Breast epithelium (tissue), 4 donors: ENCODE measurements around the gene ARID5B. TPM values are rescaled to one million over a fixed set of nuclear protein-coding genes. Genes with fewer than 3 reads are reported as not detected.

Source experiments
- DNase-seq, 2 donors: peaks; one replicate each; pipeline ENCODE4 v3.0.0-alpha.2; 2019; ENCODE audit warnings: low spot score in 2 of 2
- H3K27ac ChIP-seq, 2 donors: fragments of 200-600 bp; sonication (generic) in 1 of 2; one replicate each; pipeline ENCODE4 v1.5.1; 2016 to 2019; ENCODE audit warnings: mild to moderate bottlenecking in 1 of 2
- H3K27me3 ChIP-seq, 2 donors: fragments of 200-600 bp; sonication (generic) in 1 of 2; one replicate each; pipeline versions ENCODE4 v1.5.1 to v1.6.0; 2017 to 2019; ENCODE audit warnings: control low read depth in 1 of 2, mild to moderate bottlenecking in 1 of 2
- H3K36me3 ChIP-seq: fragments of 200-600 bp; one replicate; pipeline ENCODE4 v1.5.1; 2019
- H3K4me1 ChIP-seq, 2 donors: fragments of 200-600 bp; sonication (generic); one replicate each; pipeline ENCODE4 v1.5.1; 2016 to 2019; ENCODE audit warnings: control low read depth in 1 of 2
- H3K4me3 ChIP-seq, 3 donors: fragments of 200-600 bp; sonication (generic); 1 replicate in 2 of 3; 2 replicates in 1 of 3; pipeline ENCODE4 v1.5.1; 2016 to 2019; ENCODE audit warnings: mild to moderate bottlenecking in 3 of 3, moderate library complexity in 2 of 3
- H3K9me3 ChIP-seq, 2 donors: fragments of 200-600 bp; sonication (generic) in 1 of 2; one replicate each; pipeline ENCODE4 v1.5.1; 2016 to 2019; ENCODE audit warnings: control low read depth in 1 of 2
- POLR2A ChIP-seq: fragments of 450-650 bp; IDR thresholded peaks from one replicate; pipeline ENCODE4 v1.6.1; 2016; ENCODE audit warnings: antibody characterized with exemption, mild to moderate bottlenecking, moderate library complexity
- POLR2AphosphoS5 ChIP-seq, 3 donors: sonication (generic); formaldehyde crosslinking; IDR thresholded peaks; one replicate each; pipeline ENCODE4 v1.6.1; 2017; ENCODE audit warnings: antibody characterized with exemption in 3 of 3
- intact Hi-C: fragments of 100-400 bp; cut with DNase I; formaldehyde crosslinking; loops from one replicate; pipeline ENCODE4 v1.15.1; 2023; ENCODE audit warnings: low total_unique reads
- total RNA-seq, 3 donors: library from RNA; depleted of rRNA; stranded (reverse); fragments of >200 nt; gene quantifications; one replicate each; pipeline ENCODE4 v1.1.0, GENCODE V29; 2016
- TF ChIP-seq, protein P1 (sequence below), 3 donors: fragments of 450-650 bp; IDR thresholded peaks; one replicate each; pipeline ENCODE4 v1.5.1; 2016 to 2017; ENCODE audit warnings: antibody characterized with exemption in 3 of 3, mild to moderate bottlenecking in 3 of 3, moderate library complexity in 3 of 3

ARID5B gene
- total RNA-seq, 3 donors from 2014 or later: 89.5 to 166 (median 125) TPM

DNA sequence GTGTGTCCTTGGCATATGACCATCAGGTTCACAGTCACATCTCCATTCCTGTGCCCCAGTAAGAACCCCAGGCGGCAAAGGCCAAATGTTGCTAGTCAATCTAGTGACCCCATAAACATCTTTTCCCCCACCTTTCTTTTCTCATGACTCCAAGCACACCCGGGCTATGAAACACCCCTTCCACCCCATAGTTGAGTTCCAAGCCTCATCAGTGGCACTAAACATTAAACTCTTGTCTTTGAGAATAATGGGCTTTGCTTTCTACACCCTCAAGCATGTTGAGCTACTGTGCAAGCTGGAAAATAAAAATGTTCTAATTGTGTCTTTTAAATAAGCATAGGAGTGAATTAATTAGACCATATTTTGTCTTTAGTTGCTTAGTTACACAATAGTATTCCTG lies 9.4 kb downstream of the ARID5B start:
- Histone ChIP-seq H3K9me3 (no peaks in the 10 kb centered on the region), H3K4me1 (no peaks in the 10 kb centered on the region), H3K27me3 (no peaks in the 10 kb centered on the region), H3K36me3 (no peaks in the 10 kb centered on the region), H3K4me3 (no peak overlapping the region), H3K27ac (no peak overlapping the region)
- TF ChIP-seq, protein P1, sequence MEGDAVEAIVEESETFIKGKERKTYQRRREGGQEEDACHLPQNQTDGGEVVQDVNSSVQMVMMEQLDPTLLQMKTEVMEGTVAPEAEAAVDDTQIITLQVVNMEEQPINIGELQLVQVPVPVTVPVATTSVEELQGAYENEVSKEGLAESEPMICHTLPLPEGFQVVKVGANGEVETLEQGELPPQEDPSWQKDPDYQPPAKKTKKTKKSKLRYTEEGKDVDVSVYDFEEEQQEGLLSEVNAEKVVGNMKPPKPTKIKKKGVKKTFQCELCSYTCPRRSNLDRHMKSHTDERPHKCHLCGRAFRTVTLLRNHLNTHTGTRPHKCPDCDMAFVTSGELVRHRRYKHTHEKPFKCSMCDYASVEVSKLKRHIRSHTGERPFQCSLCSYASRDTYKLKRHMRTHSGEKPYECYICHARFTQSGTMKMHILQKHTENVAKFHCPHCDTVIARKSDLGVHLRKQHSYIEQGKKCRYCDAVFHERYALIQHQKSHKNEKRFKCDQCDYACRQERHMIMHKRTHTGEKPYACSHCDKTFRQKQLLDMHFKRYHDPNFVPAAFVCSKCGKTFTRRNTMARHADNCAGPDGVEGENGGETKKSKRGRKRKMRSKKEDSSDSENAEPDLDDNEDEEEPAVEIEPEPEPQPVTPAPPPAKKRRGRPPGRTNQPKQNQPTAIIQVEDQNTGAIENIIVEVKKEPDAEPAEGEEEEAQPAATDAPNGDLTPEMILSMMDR (IDR thresholded peaks at IDR 0.05): no peak
- no peak for DNase-seq
- intact Hi-C loops: no loop called here

DNA sequence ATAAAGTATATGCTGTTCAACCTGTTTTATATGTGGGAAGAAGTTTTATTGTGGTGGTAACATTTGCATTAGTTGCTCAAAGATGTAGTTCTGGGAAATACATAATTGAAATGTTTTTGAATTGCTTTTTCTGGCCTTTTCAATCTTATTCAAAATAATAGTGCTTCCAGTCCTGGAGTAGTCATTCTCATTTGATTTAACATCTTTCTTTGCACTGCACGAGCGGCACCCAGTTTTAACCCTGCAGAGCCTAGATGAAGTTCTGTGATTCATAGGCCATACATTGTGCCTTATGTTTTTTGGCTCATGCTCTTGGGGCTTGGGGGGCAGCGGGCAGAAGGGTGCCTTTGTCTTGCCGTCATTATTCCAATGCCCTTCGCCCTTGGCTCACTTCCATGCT lies 9.9 kb downstream of the ARID5B start:
- no peaks in the 10 kb centered on the region for H3K9me3 ChIP-seq
- TF ChIP-seq, protein P1 (IDR thresholded peaks at IDR 0.05): no peak
- TF ChIP-seq POLR2AphosphoS5 (IDR thresholded peaks at IDR 0.05) (no peak), POLR2A (no peak)
- no peaks in the 10 kb centered on the region for H3K27me3 ChIP-seq
- intact Hi-C loops: no loop called here
- H3K4me3 ChIP-seq: no peak overlapping the region
- no peaks in the 10 kb centered on the region for H3K4me1 ChIP-seq
- no peaks in the 10 kb centered on the region for H3K36me3 ChIP-seq
- no peak for DNase-seq
- no peak overlapping the region for H3K27ac ChIP-seq

DNA sequence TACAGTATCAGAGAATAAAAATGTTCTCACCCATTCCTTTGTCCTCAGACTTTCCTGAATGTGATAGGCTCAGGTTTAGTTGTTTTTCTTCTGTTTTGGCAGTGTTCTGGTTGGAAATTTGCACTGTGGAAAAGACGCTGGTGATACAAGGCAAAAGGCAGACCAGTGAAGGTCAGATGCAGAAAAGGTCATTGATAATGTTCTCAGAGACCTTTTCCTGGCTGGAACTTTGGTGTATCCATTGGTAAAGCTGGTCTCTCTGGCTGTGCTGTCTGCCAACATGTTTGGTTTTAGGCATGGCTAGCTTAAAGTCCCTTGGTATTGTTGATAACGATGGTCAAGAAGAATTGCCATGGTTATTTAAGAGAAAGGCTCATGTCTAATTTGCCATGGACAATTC lies 11.5 kb downstream of the ARID5B start:
- Histone ChIP-seq H3K9me3 (no peaks in the 10 kb centered on the region), H3K4me1 (no peaks in the 10 kb centered on the region), H3K36me3 (no peaks in the 10 kb centered on the region), H3K27ac (no peak overlapping the region), H3K4me3 (no peak overlapping the region), H3K27me3 (no peaks in the 10 kb centered on the region)
- intact Hi-C loops: loop anchor here (2.0 kb wide), 1 partner anchor 18 kb away; no protein-coding TSS in a partner anchor
- TF ChIP-seq, protein P1 (IDR thresholded peaks at IDR 0.05): no peak
- TF ChIP-seq POLR2A (no peak), POLR2AphosphoS5 (IDR thresholded peaks at IDR 0.05) (no peak)
- DNase-seq: no peak

DNA sequence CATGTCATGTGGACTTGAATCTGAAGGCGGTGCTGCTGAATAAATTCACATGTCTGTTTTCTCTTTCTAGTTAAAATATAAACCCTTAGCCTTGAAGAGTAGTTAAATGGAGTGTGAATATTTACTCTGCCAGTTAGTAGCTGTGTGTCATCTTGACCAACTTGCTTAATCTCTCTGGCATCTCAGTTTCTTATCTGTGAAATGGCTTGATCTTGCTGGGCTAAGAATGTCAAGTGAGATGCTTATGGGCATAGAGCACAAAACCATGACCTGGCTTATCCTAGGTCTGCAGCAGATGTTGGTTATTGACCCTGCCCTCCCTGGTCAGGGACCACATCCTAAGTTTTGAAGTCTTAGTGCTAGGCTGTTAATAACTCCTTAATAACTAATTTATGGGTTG lies 16.6 kb downstream of the ARID5B start:
- no peaks in the 10 kb centered on the region for H3K9me3 ChIP-seq
- H3K27me3 ChIP-seq: no peaks in the 10 kb centered on the region
- TF ChIP-seq POLR2A (no peak), POLR2AphosphoS5 (IDR thresholded peaks at IDR 0.05) (no peak)
- TF ChIP-seq, protein P1 (IDR thresholded peaks at IDR 0.05): no peak
- H3K4me1 ChIP-seq: no peaks in the 10 kb centered on the region
- no peak for DNase-seq
- intact Hi-C loops: no loop called here
- H3K36me3 ChIP-seq: no peaks in the 10 kb centered on the region
- H3K4me3 ChIP-seq: no peak overlapping the region
- no peak overlapping the region for H3K27ac ChIP-seq

DNA sequence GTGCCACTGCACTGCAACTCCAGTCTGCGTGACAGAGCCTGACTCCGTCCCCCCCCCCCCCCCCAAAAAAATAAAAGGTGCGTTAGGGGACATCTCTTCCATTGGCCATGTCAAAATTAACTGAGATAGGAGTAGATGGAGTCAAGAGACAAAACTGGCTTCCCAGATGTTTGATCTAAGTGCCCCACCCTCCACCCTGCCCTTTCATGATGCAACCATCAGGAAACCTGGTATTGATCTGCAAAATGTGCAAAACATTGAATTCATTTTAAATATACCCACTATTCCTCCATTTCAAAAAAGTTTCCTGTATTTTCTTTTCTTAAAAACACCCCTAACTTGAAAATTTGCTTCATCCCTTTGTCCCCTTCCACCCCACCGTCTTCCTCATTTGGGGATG lies 17.5 kb downstream of the ARID5B start:
- no peak for DNase-seq
- intact Hi-C loops: no loop called here
- TF ChIP-seq, protein P1 (IDR thresholded peaks at IDR 0.05): no peak
- TF ChIP-seq POLR2A (no peak), POLR2AphosphoS5 (IDR thresholded peaks at IDR 0.05) (no peak)
- no peaks in the 10 kb centered on the region for H3K27me3 ChIP-seq
- no peak overlapping the region for H3K4me3 ChIP-seq
- no peaks in the 10 kb centered on the region for H3K4me1 ChIP-seq
- no peaks in the 10 kb centered on the region for H3K9me3 ChIP-seq
- no peak overlapping the region for H3K27ac ChIP-seq
- no peaks in the 10 kb centered on the region for H3K36me3 ChIP-seq
